Colonic mucosa (tissue), 4 donors: ENCODE measurements around the gene SESN2. TPM values are rescaled to one million over a fixed set of nuclear protein-coding genes. Genes with fewer than 3 reads are reported as not detected.

Source experiments
- DNase-seq: peaks from one replicate; pipeline ENCODE4 v3.0.0-alpha.2; 2020
- H3K27ac ChIP-seq: fragments of 200-600 bp; one replicate; pipeline ENCODE4 v1.8.0; 2021
- H3K27me3 ChIP-seq: fragments of 200-600 bp; one replicate; pipeline ENCODE4 v1.8.0; 2021
- H3K36me3 ChIP-seq: fragments of 200-600 bp; one replicate; pipeline ENCODE4 v1.8.0; 2021
- H3K4me1 ChIP-seq: fragments of 200-600 bp; one replicate; pipeline ENCODE4 v1.8.0; 2021; ENCODE audit warnings: mild to moderate bottlenecking
- H3K4me3 ChIP-seq: fragments of 200-600 bp; one replicate; pipeline ENCODE4 v1.8.0; 2021
- H3K9ac ChIP-seq, 2 donors: one replicate each; pipeline ENCODE4 v1.7.0; 2013; ENCODE audit warnings: control low read depth in 2 of 2, low read depth in 2 of 2, low read length in 2 of 2
- H3K9me3 ChIP-seq: fragments of 200-600 bp; one replicate; pipeline ENCODE4 v1.8.0; 2021
- CTCF ChIP-seq: fragments of 200-600 bp; IDR thresholded peaks from one replicate; pipeline ENCODE4 v1.8.0; 2022; ENCODE audit warnings: antibody characterized with exemption, mild to moderate bottlenecking
- intact Hi-C: fragments of 100-400 bp; cut with DNase I; formaldehyde crosslinking; loops from one replicate; pipeline ENCODE4 v1.14.1; 2022
- total RNA-seq, 2 donors: library from RNA; stranded (reverse); fragmentation: NEBNext Ultra II Directional in 1 of 2; extraction: Animal tissue kit (Norgen Biotek cat#: 25700) in 1 of 2; gene quantifications; one replicate each; pipeline ENCODE4 v1.2.1, GENCODE V29; 2021
- donor health status: healthy.
- donor health status: DM: no; HTN: no; CAD: no.
- donor health status: DM: no; HTN: no; CAD: no.

SESN2 gene
- 10 to 100 TPM; 34.0 to 34.6 TPM for total RNA-seq

- Histone ChIP-seq H3K9me3 (no peaks in the 10 kb centered on the region), H3K9ac (peak within 1 kb of the TSS; percentile 84 to 90), H3K4me3 (peak within 1 kb of the TSS; percentile 84), H3K27me3 (no peaks in the 10 kb centered on the region), H3K4me1 (peaks cover 20% of the 10 kb centered on the region), H3K27ac (peak within 1 kb of the TSS; percentile 77), H3K36me3 (no peaks in the 10 kb centered on the region)
- TF ChIP-seq CTCF: no peak
- DNase-seq: peak; percentile 100
- intact Hi-C loops: no loop called here
Measured at GRCh38 chr1:28259252-28259933, at the start of gene SESN2. TSS of gene SESN2 (plus strand) at chr1:28259518. CDS start at chr1:28259848, 330 bp downstream.

GRCh38 chr1:28209700-28210099, 49.6 kb upstream of the SESN2 start:
- no peak for TF ChIP-seq CTCF
- no peak for DNase-seq
- intact Hi-C loops: loop anchor here (2.0 kb wide), 1 partner anchor 119 kb away; no protein-coding TSS in a partner anchor
- H3K27me3 ChIP-seq: no peaks in the 10 kb centered on the region
- no peaks in the 10 kb centered on the region for H3K9me3 ChIP-seq
- H3K4me3 ChIP-seq: no peak overlapping the region
- H3K4me1 ChIP-seq: no peaks in the 10 kb centered on the region
- H3K27ac ChIP-seq: no peak overlapping the region
- H3K9ac ChIP-seq: no peak overlapping the region
- H3K36me3 ChIP-seq: no peaks in the 10 kb centered on the region

- DNase-seq: no peak
- H3K9me3 ChIP-seq: no peaks in the 10 kb centered on the region
- intact Hi-C loops: no loop called here
- H3K4me1 ChIP-seq: no peaks in the 10 kb centered on the region
- no peaks in the 10 kb centered on the region for H3K36me3 ChIP-seq
- H3K4me3 ChIP-seq: no peak overlapping the region
- H3K9ac ChIP-seq: no peak overlapping the region
- H3K27me3 ChIP-seq: no peaks in the 10 kb centered on the region
- H3K27ac ChIP-seq: no peak overlapping the region
- no peak for TF ChIP-seq CTCF
Measured at GRCh38 chr1:28213315-28213714, 46.0 kb upstream of the SESN2 start.

GRCh38 chr1:28229089-28229488, 30.2 kb upstream of the SESN2 start:
- no peaks in the 10 kb centered on the region for H3K9me3 ChIP-seq
- no peak overlapping the region for H3K27ac ChIP-seq
- no peak for DNase-seq
- no peak overlapping the region for H3K4me3 ChIP-seq
- TF ChIP-seq CTCF: no peak
- H3K4me1 ChIP-seq: peaks cover 7% of the 10 kb centered on the region
- intact Hi-C loops: no loop called here
- H3K36me3 ChIP-seq: peaks cover 16% of the 10 kb centered on the region
- H3K9ac ChIP-seq: no peak overlapping the region
- no peaks in the 10 kb centered on the region for H3K27me3 ChIP-seq

GRCh38 chr1:28229996-28230395, 29.3 kb upstream of the SESN2 start:
- H3K36me3 ChIP-seq: peaks cover 11% of the 10 kb centered on the region
- TF ChIP-seq CTCF: no peak
- H3K4me3 ChIP-seq: no peak overlapping the region
- H3K27me3 ChIP-seq: no peaks in the 10 kb centered on the region
- no peaks in the 10 kb centered on the region for H3K9me3 ChIP-seq
- intact Hi-C loops: no loop called here
- no peak for DNase-seq
- H3K4me1 ChIP-seq: peaks cover 7% of the 10 kb centered on the region
- no peak overlapping the region for H3K9ac ChIP-seq
- H3K27ac ChIP-seq: no peak overlapping the region
